T-cell (primary cell): Measurements from ENCODE around the gene VRK2. TPM values are rescaled to one million over a fixed set of nuclear protein-coding genes. Genes with fewer than 3 reads are reported as not detected.

Experiments used
- ATAC-seq, 4 experiments: fragments of 200-7000 bp in 3 of 4; fragments of 150-1000 bp in 1 of 4; cut with Tn5 transposase; replicated peaks in 1 of 4; 1 replicate in 3 of 4; 2 replicates in 1 of 4; pipeline ENCODE4 v1.10.0; 2021; ENCODE audit warnings: moderate library complexity in 3 of 4, mild to moderate bottlenecking in 2 of 4, moderate number of reproducible peaks in 1 of 4
- CTCF ChIA-PET, 2 donors: fragments of 300-600 bp; sonication (Branson Sonifier 250); formaldehyde crosslinking; loops; one replicate each; lab custom pipeline; 2022; ENCODE audit warnings: antibody characterized with exemption in 2 of 2; lab: Charles Lee
- POLR2A ChIA-PET, 2 donors: fragments of 300-600 bp; sonication (Branson Sonifier 250); formaldehyde crosslinking; loops; one replicate each; lab custom pipeline; 2022; ENCODE audit warnings: antibody characterized with exemption in 2 of 2; lab: Charles Lee
- DNase-seq, 35 experiments: peaks; one replicate each; pipeline versions ENCODE4 v3.0.0 to v3.0.0-alpha.2; 2013 to 2023
- H3K27ac ChIP-seq: one replicate; pipeline ENCODE4 v1.5.1; 2013; ENCODE audit warnings: low read length
- H3K27me3 ChIP-seq, 2 experiments: replicated peaks in 1 of 2; 1 replicate in 1 of 2; 2 replicates in 1 of 2; pipeline versions ENCODE4 v1.6.1 to v1.7.0; 2013; ENCODE audit warnings: low read length in 1 of 2, mixed read lengths in 1 of 2; ENCODE audit not compliant: control insufficient read depth in 2 of 2, insufficient read depth in 2 of 2; ENCODE audit errors: extremely low read depth in 1 of 2
- H3K36me3 ChIP-seq, 2 donors: 1 replicate in 1 of 2; 2 replicates in 1 of 2; pipeline versions ENCODE4 v1.6.1 to v1.7.0; 2013; ENCODE audit warnings: low read length in 1 of 2; ENCODE audit not compliant: control insufficient read depth in 2 of 2, insufficient read depth in 1 of 2; ENCODE audit errors: extremely low read depth in 1 of 2
- H3K4me1 ChIP-seq, 2 experiments: 1 replicate in 1 of 2; 2 replicates in 1 of 2; pipeline versions ENCODE4 v1.6.1 to v1.7.0; 2013; ENCODE audit warnings: low read length in 2 of 2, mixed read lengths in 1 of 2; ENCODE audit not compliant: insufficient read depth in 2 of 2, control insufficient read depth in 1 of 2; ENCODE audit errors: extremely low read depth in 1 of 2
- H3K4me3 ChIP-seq, 2 donors: 1 replicate in 1 of 2; 2 replicates in 1 of 2; pipeline versions ENCODE4 v1.5.1 to v1.7.0; 2013; ENCODE audit warnings: mild to moderate bottlenecking in 2 of 2, low read length in 1 of 2, moderate library complexity in 1 of 2; ENCODE audit not compliant: control insufficient read depth in 1 of 2; ENCODE audit errors: extremely low read depth in 1 of 2
- H3K9me3 ChIP-seq: 2 replicates; pipeline ENCODE4 v1.7.0; 2013
- H3K27ac Mint-ChIP-seq, 2 donors: one replicate each; pipeline ENCODE4 v1.8.0; 2020 to 2021; ENCODE audit warnings: mild to moderate bottlenecking in 2 of 2, mixed read lengths in 2 of 2
- H3K27me3 Mint-ChIP-seq, 2 donors: one replicate each; pipeline ENCODE4 v1.8.0; 2021 to 2022; ENCODE audit warnings: mixed read lengths in 2 of 2
- H3K36me3 Mint-ChIP-seq: one replicate; pipeline ENCODE4 v1.8.0; 2021; ENCODE audit warnings: mixed read lengths
- H3K4me1 Mint-ChIP-seq, 3 donors: one replicate each; pipeline ENCODE4 v1.8.0; 2020 to 2022; ENCODE audit warnings: mixed read lengths in 3 of 3, mild to moderate bottlenecking in 1 of 3
- H3K4me3 Mint-ChIP-seq, 3 donors: one replicate each; pipeline ENCODE4 v1.8.0; 2020 to 2022; ENCODE audit warnings: mild to moderate bottlenecking in 3 of 3, mixed read lengths in 3 of 3, moderate library complexity in 3 of 3
- H3K9me3 Mint-ChIP-seq, 3 donors: one replicate each; pipeline ENCODE4 v1.8.0; 2020 to 2022; ENCODE audit warnings: mixed read lengths in 3 of 3
- WGBS: methylation state at CpG from one replicate; pipeline ENCODE4 v1.1.5; 2013; ENCODE audit warnings: missing lambda C conversion rate; ENCODE audit not compliant: insufficient coverage; 5-methylcytosine and 5-hydroxymethylcytosine counted together
- total RNA-seq, 35 experiments: library from RNA in 6 of 35; stranded (reverse) in 6 of 35; fragments of 120-200 nt in 1 of 35; gene quantifications; one replicate each; pipeline versions ENCODE4 v1.2.1 to v1.2.4 and lab custom pipeline; 2013 to 2026

Gene VRK2
- total RNA-seq, 5 donors from 2014 or later (not counting 1 experiment from before 2014, with no cell fraction given) = 13.9 to 18.8 (median 15.7) TPM

- no CpG with 5 or more reads among the region's 2 CpGs for WGBS
- DNase-seq (peak in 1 of 35 experiments; percentile 44), ATAC-seq (no peak)
- Mint-ChIP-seq H3K4me3 (no peak overlapping the region), H3K27me3 (no peaks in the 10 kb centered on the region), H3K27ac (no peak overlapping the region), H3K36me3 (peaks cover 20% of the 10 kb centered on the region), H3K9me3 (peaks cover 0 to 7% (median 6%) of the 10 kb centered on the region in 3 donors), H3K4me1 (peaks cover 30 to 34% (median 33%) of the 10 kb centered on the region in 3 donors)
- no peak overlapping the region for H3K27ac ChIP-seq
- peaks cover 7 to 17% of the 10 kb centered on the region in 2 experiments for H3K4me1 ChIP-seq
- H3K27me3 ChIP-seq = no peaks in the 10 kb centered on the region
- no peak overlapping the region for H3K4me3 ChIP-seq
- no peaks in the 10 kb centered on the region for H3K36me3 ChIP-seq
- H3K9me3 ChIP-seq = no peaks in the 10 kb centered on the region
- ChIA-PET POLR2A (no interaction called here), CTCF (no interaction called here)
Measured at GRCh38 chr2:58042486-58042970, 4.1 kb upstream of the VRK2 start.

DNA sequence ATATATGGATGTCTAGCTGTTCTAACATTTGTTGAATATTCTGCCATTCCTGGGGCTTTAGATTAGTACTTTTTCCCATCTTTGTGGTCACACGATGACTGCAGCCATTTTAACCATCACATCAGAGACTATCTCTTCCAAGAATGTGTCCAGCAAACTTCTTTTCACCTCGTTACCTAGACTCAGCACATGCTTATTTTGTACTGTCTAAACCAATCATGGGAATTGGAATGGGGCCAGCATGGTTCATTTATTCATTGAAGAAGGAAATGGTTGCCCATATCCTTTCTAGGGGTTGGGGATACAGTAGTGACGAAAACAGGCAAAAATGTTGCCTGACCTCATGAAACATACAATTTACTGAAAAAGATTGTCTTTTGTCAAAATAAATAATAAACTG is 2.5 kb upstream of the VRK2 start:
- H3K27me3 ChIP-seq = no peaks in the 10 kb centered on the region
- no peak overlapping the region for H3K27ac ChIP-seq
- no peaks in the 10 kb centered on the region for H3K36me3 ChIP-seq
- ATAC-seq = no peak
- POLR2A ChIA-PET = no interaction called here
- no peaks in the 10 kb centered on the region for H3K9me3 ChIP-seq
- peaks cover 11% of the 10 kb centered on the region for H3K36me3 Mint-ChIP-seq
- no peak for DNase-seq
- no peak overlapping the region for H3K4me3 ChIP-seq
- H3K4me1 ChIP-seq = peaks cover 8 to 17% of the 10 kb centered on the region in 2 experiments
- no peaks in the 10 kb centered on the region for H3K9me3 Mint-ChIP-seq
- H3K27me3 Mint-ChIP-seq = no peaks in the 10 kb centered on the region
- peak overlapping the region in 1 of 2 donors; percentile 55 for H3K27ac Mint-ChIP-seq
- H3K4me3 Mint-ChIP-seq = peak overlapping the region in 1 of 3 donors; percentile 85
- peaks cover 46 to 49% (median 48%) of the 10 kb centered on the region in 3 donors for H3K4me1 Mint-ChIP-seq
- WGBS = 86% methylated on average over 1 of the region's 3 CpGs
- CTCF ChIA-PET = no interaction called here

DNA sequence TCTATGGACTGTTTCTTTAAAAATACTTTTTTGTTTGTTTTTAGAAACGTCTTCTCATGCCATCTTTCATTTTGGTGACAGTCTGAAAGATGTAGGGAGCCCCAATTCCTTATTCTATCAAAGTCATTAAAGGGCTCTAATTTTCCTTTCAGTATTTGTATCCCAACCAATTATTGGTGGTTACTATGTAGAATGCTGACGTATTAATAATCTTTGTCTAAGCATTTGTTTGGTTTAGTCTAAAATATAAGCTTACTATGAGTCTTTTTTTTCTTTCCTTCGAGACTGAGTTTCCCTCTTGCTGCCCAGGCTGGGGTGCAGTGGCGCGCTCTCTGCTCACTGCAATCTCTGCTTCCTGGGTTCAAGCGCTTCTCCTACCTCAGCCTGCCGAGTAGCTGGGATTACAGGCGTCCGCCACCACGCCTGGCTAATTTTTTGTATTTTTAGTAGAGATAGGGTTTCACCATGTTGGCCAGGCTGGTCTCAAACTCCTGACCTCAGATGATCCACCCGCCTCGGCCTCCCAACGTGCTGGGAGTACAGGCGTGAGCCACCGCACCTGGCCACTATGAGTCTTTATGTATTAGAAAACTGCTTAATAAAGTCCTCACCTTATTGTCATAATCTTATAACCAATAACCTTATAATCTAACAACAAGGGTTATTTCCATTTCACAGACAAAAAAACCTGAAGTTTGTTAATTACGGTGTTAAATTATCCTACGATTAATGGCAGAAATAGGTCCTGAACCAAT is 849 bp upstream of the VRK2 start:
- H3K4me3 ChIP-seq = peak overlapping the region; percentile 71 to 80
- peaks cover 3% of the 10 kb centered on the region for H3K36me3 Mint-ChIP-seq
- H3K36me3 ChIP-seq = no peaks in the 10 kb centered on the region
- ChIA-PET CTCF (no interaction called here), POLR2A (interaction anchor here (0.5 to 1.1 kb wide), 6 partner anchors 14 to 133 kb away, joined by 3 to 6 read pairs (median 3); no protein-coding TSS in a partner anchor)
- peak overlapping the region; percentile 85 to 90 (median 88) for H3K4me3 Mint-ChIP-seq
- WGBS = 60% methylated on average over 1 of the region's 17 CpGs
- H3K27ac Mint-ChIP-seq = peak overlapping the region; percentile 93 to 96
- no peaks in the 10 kb centered on the region for H3K27me3 Mint-ChIP-seq
- no peaks in the 10 kb centered on the region for H3K27me3 ChIP-seq
- H3K9me3 ChIP-seq = no peaks in the 10 kb centered on the region
- H3K27ac ChIP-seq = peak overlapping the region; percentile 82
- H3K9me3 Mint-ChIP-seq = no peaks in the 10 kb centered on the region
- peaks cover 8 to 17% of the 10 kb centered on the region in 2 experiments for H3K4me1 ChIP-seq
- ATAC-seq = no peak
- no peak for DNase-seq
- H3K4me1 Mint-ChIP-seq = peaks cover 48 to 52% (median 49%) of the 10 kb centered on the region in 3 donors

DNA sequence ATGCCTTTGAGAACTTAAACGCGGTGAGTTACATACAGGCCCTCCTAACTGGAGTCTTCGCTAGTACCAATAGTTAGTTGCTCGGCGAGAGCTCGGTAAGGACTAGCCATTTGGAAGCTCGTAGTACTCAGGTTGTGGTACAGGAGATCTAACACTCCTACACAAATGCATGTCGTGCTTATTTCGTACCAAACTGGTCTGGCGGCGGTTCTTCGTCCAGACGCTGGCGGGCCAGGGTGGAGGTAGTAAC is 346 bp upstream of the VRK2 start:
- H3K36me3 ChIP-seq = no peaks in the 10 kb centered on the region
- no peaks in the 10 kb centered on the region for H3K9me3 Mint-ChIP-seq
- peaks cover 48 to 52% (median 49%) of the 10 kb centered on the region in 3 donors for H3K4me1 Mint-ChIP-seq
- peak overlapping the region; percentile 71 to 80 for H3K4me3 ChIP-seq
- POLR2A ChIA-PET = interaction anchor here (0.5 to 1.1 kb wide), 7 partner anchors 14 to 134 kb away, joined by 3 to 6 read pairs (median 3); no protein-coding TSS in a partner anchor
- peak overlapping the region; percentile 93 to 96 for H3K27ac Mint-ChIP-seq
- H3K4me3 Mint-ChIP-seq = peak overlapping the region; percentile 85 to 90 (median 88)
- DNase-seq (no peak), ATAC-seq (no peak)
- no peaks in the 10 kb centered on the region for H3K27me3 ChIP-seq
- no peaks in the 10 kb centered on the region for H3K27me3 Mint-ChIP-seq
- H3K4me1 ChIP-seq = peaks cover 8 to 17% of the 10 kb centered on the region in 2 experiments
- H3K36me3 Mint-ChIP-seq = peaks cover 3% of the 10 kb centered on the region
- no peaks in the 10 kb centered on the region for H3K9me3 ChIP-seq
- CTCF ChIA-PET = interaction anchor here in 1 of 2 donors (0.6 kb wide), 1 partner anchor 279 kb away, joined by 4 read pairs; no protein-coding TSS in a partner anchor
- peak overlapping the region; percentile 82 for H3K27ac ChIP-seq
- WGBS = 3% methylated on average over 14 of the region's 14 CpGs

GRCh38 chr2:58047373-58047935 is 848 bp downstream of the VRK2 start:
- Mint-ChIP-seq H3K4me3 (peak overlapping the region; percentile 85 to 90 (median 88)), H3K27ac (peak overlapping the region; percentile 93 to 96), H3K27me3 (no peaks in the 10 kb centered on the region), H3K9me3 (no peaks in the 10 kb centered on the region), H3K4me1 (peaks cover 49 to 53% (median 52%) of the 10 kb centered on the region in 3 donors), H3K36me3 (peaks cover 10% of the 10 kb centered on the region)
- ATAC-seq (no peak), DNase-seq (peak in 1 of 35 experiments; percentile 11)
- WGBS = 0% methylated on average over 3 of the region's 13 CpGs
- POLR2A ChIA-PET = no interaction called here
- peak overlapping the region; percentile 82 for H3K27ac ChIP-seq
- peak overlapping the region; percentile 71 to 80 for H3K4me3 ChIP-seq
- no peaks in the 10 kb centered on the region for H3K36me3 ChIP-seq
- H3K4me1 ChIP-seq = peaks cover 8 to 17% of the 10 kb centered on the region in 2 experiments
- H3K27me3 ChIP-seq = no peaks in the 10 kb centered on the region
- CTCF ChIA-PET = no interaction called here
- no peaks in the 10 kb centered on the region for H3K9me3 ChIP-seq

- H3K27ac ChIP-seq = peak overlapping the region; percentile 39
- CTCF ChIA-PET = no interaction called here
Measured at GRCh38 chr2:58047961-58048360, 1.4 kb downstream of the VRK2 start.

More at GRCh38 chr2:58047961-58048360, 1.4 kb downstream of the VRK2 start:
- Histone ChIP-seq H3K9me3 (no peaks in the 10 kb centered on the region), H3K4me3 (no peak overlapping the region), H3K27me3 (no peaks in the 10 kb centered on the region), H3K4me1 (peaks cover 8 to 17% of the 10 kb centered on the region in 2 experiments), H3K36me3 (no peaks in the 10 kb centered on the region)
- ATAC-seq (no peak), DNase-seq (no peak)
- Mint-ChIP-seq H3K9me3 (no peaks in the 10 kb centered on the region), H3K4me3 (peak overlapping the region; percentile 32 to 85 (median 70)), H3K36me3 (peaks cover 10% of the 10 kb centered on the region), H3K27me3 (no peaks in the 10 kb centered on the region), H3K4me1 (peaks cover 44 to 48% (median 48%) of the 10 kb centered on the region in 3 donors), H3K27ac (peak overlapping the region in 1 of 2 donors; percentile 69)
- POLR2A ChIA-PET = no interaction called here
- 96% methylated on average over 3 of the region's 3 CpGs for WGBS
